Measurements from ENCODE around the gene KCNJ1. TPM values are rescaled to one million over a fixed set of nuclear protein-coding genes. Genes with fewer than 3 reads are reported as not detected.

KCNJ1 gene
- total RNA-seq, 6 experiments from 2014 or later = not detected

DNA sequence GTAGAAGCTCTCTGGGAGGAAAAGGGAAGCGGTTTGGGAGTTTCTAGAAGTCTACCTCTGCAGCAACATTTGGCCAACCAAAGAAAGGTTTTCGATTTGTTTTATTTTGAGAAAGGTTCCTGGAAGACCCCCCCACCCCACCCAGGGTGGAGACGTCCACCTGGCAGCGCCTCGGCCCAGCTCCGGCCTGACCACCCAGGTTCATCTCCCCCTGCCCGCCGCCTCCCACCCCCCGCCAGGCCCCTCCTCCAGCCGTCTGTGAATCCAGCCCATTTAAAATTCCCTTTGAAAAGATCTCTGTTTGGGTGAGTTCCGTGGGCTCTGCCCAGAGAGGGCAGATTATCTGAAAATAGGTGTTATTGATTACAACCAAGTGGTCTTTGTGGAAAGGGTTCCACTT, 43.3 kb downstream of the KCNJ1 start:
- Histone ChIP-seq H3K4me3 (no peak overlapping the region), H3K9me3 (no peaks in the 10 kb centered on the region), H3K4me1 (peaks cover 0 to 4% (median 0%) of the 10 kb centered on the region in 4 donors), H3K36me3 (no peaks in the 10 kb centered on the region), H3K27ac (no peak overlapping the region), H3K27me3 (no peaks in the 10 kb centered on the region)
- ATAC-seq (no peak), DNase-seq (no peak)
- TF ChIP-seq POLR2A (IDR thresholded peaks at IDR 0.05) = no peak
- TF ChIP-seq, protein P1, sequence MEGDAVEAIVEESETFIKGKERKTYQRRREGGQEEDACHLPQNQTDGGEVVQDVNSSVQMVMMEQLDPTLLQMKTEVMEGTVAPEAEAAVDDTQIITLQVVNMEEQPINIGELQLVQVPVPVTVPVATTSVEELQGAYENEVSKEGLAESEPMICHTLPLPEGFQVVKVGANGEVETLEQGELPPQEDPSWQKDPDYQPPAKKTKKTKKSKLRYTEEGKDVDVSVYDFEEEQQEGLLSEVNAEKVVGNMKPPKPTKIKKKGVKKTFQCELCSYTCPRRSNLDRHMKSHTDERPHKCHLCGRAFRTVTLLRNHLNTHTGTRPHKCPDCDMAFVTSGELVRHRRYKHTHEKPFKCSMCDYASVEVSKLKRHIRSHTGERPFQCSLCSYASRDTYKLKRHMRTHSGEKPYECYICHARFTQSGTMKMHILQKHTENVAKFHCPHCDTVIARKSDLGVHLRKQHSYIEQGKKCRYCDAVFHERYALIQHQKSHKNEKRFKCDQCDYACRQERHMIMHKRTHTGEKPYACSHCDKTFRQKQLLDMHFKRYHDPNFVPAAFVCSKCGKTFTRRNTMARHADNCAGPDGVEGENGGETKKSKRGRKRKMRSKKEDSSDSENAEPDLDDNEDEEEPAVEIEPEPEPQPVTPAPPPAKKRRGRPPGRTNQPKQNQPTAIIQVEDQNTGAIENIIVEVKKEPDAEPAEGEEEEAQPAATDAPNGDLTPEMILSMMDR (IDR thresholded peaks at IDR 0.05) = no peak
- WGBS (ENCODE audit: insufficient coverage, low coverage, low lambda C conversion rate, missing lambda C conversion rate) = 45% methylated on average over 8 of the region's 11 CpGs
- intact Hi-C loops (cut with DNase I) = no loop called here

DNA sequence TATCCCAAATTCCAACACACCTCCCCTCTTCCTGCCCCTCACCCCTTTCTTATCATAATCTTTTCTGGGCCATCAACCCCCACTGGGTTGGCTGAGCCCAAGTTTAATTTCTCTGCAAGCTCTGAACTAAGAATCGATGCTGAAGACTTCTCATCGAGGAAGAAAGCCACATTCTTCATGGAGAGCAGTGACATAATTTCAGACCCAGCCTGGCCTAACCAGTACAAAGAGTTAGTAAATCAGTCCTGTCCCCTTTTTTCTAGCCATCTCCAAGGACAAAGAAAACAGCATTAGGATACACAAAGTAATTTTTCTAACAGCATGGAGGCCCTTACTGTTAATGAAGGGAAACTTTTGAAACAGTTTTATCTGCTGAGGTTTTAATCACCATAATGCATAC, 45.0 kb downstream of the KCNJ1 start:
- TF ChIP-seq, protein P1 (IDR thresholded peaks at IDR 0.05) = no peak
- TF ChIP-seq POLR2A (IDR thresholded peaks at IDR 0.05) = no peak
- Histone ChIP-seq H3K36me3 (no peaks in the 10 kb centered on the region), H3K4me1 (peaks cover 0 to 4% (median 0%) of the 10 kb centered on the region in 4 donors), H3K9me3 (no peaks in the 10 kb centered on the region), H3K27me3 (no peaks in the 10 kb centered on the region), H3K27ac (no peak overlapping the region), H3K4me3 (no peak overlapping the region)
- 83% methylated on average over 2 of the region's 2 CpGs for WGBS (ENCODE audit: insufficient coverage, low coverage, low lambda C conversion rate, missing lambda C conversion rate)
- ATAC-seq (no peak), DNase-seq (no peak)
- intact Hi-C loops (cut with DNase I) = no loop called here

DNA sequence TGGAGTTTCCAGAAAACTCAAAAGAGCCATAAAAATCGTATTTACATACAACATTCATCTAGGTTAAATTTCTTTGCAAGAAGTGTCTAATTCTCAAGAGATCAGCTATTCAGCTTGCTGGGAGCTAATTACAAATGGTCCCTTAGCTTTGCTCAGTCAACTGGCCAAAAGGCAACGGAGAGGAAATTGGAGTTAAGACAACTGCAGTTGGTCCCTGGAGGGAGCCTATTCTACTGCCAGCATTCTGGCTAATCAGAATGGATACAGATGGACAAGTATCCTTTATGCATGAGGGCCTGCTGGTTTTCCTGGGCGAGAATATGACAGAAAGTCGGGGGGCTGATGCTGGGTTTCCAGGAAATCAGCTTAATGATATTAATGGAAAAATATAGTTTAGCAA, 45.5 kb downstream of the KCNJ1 start:
- H3K4me3 ChIP-seq = no peak overlapping the region
- DNase-seq = no peak
- TF ChIP-seq, protein P1 (IDR thresholded peaks at IDR 0.05) = no peak
- no peak for TF ChIP-seq POLR2A (IDR thresholded peaks at IDR 0.05)
- no peaks in the 10 kb centered on the region for H3K27me3 ChIP-seq
- WGBS (ENCODE audit: insufficient coverage, low coverage, low lambda C conversion rate, missing lambda C conversion rate) = 71% methylated on average over 4 of the region's 4 CpGs
- no peak overlapping the region for H3K27ac ChIP-seq
- H3K36me3 ChIP-seq = no peaks in the 10 kb centered on the region
- peaks cover 0 to 4% (median 0%) of the 10 kb centered on the region in 4 donors for H3K4me1 ChIP-seq
- intact Hi-C loops (cut with DNase I) = no loop called here
- H3K9me3 ChIP-seq = no peaks in the 10 kb centered on the region
- ATAC-seq = no peak

DNA sequence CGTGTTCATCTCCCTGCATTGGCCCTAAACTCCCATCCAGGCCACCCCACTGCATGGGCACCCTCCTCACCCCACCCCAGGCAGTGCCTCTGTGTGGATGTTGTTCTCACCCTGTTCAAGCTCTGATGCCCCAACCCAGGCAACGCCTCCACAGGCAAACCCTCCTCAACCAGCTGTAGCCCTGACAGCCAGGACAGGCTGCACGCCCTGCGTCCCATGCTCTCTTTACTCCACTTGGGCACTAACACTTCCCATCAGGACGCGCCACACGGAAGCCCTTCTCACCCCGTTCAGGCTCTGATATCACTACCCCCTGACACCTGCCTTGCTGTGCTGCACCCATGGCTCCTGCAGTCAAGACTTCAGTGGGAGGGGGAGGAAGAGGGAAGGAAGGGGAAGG, 47.9 kb downstream of the KCNJ1 start:
- Histone ChIP-seq H3K4me3 (no peak overlapping the region), H3K27ac (no peak overlapping the region), H3K36me3 (no peaks in the 10 kb centered on the region), H3K4me1 (peaks cover 0 to 4% (median 0%) of the 10 kb centered on the region in 4 donors), H3K9me3 (no peaks in the 10 kb centered on the region), H3K27me3 (no peaks in the 10 kb centered on the region)
- no peak for DNase-seq
- TF ChIP-seq, protein P1 (IDR thresholded peaks at IDR 0.05) = no peak
- no peak for TF ChIP-seq POLR2A (IDR thresholded peaks at IDR 0.05)
- intact Hi-C loops (cut with DNase I) = no loop called here
- WGBS (ENCODE audit: insufficient coverage, low coverage, low lambda C conversion rate, missing lambda C conversion rate) = 83% methylated on average over 7 of the region's 8 CpGs
- ATAC-seq = no peak

Data from right lobe of liver (tissue), 6 donors.